IMR-90 (cell line): ENCODE results near the gene ABCC9. TPM values are rescaled to one million over a fixed set of nuclear protein-coding genes. Genes with fewer than 3 reads are reported as not detected.

Source experiments
- ATAC-seq: fragments of 200-7000 bp; cut with Tn5 transposase; 2 replicates; pipeline ENCODE4 v1.9.1; 2020; ENCODE audit warnings: low read depth, mild to moderate bottlenecking, moderate library complexity
- BruUV-seq: library from RNA; stranded (reverse); fragments of 400-500 nt; replicated peaks from 2 replicates; lab custom pipeline; 2021; lab: Mats Ljungman, UMichigan
- CTCF ChIA-PET: fragments of 300-600 bp; formaldehyde crosslinking; extraction: SDS; loops from one replicate; lab custom pipeline; 2021; ENCODE audit warnings: antibody characterized with exemption; lab: Yijun Ruan, JAX
- POLR2A ChIA-PET: fragments of 300-600 bp; sonication (Branson Sonifier 250); formaldehyde crosslinking; loops from one replicate; lab custom pipeline; 2022; ENCODE audit warnings: antibody characterized with exemption; ENCODE audit not compliant: unreplicated experiment; lab: Charles Lee
- DNase-seq: peaks from one replicate; pipeline ENCODE4 v3.0.0; 2013
- H2AFZ ChIP-seq: replicated peaks from 2 replicates; pipeline ENCODE3; 2013; ENCODE audit warnings: low read length, mild to moderate bottlenecking; ENCODE audit not compliant: poor library complexity
- H2AK5ac ChIP-seq: 2 replicates; pipeline ENCODE4 v1.6.1; 2013; ENCODE audit warnings: low read depth, low read length, inconsistent platforms
- H2AK9ac ChIP-seq: replicated peaks from 2 replicates; pipeline ENCODE3; 2013; ENCODE audit warnings: mild to moderate bottlenecking, low read depth, low read length, moderate library complexity; ENCODE audit not compliant: poor library complexity
- H2BK120ac ChIP-seq: 2 replicates; pipeline ENCODE4 v1.6.1; 2013; ENCODE audit warnings: low read depth, low read length, inconsistent platforms
- H2BK15ac ChIP-seq: 3 replicates; pipeline ENCODE4 v1.6.1; 2013; ENCODE audit warnings: low read depth, low read length, inconsistent platforms
- H2BK20ac ChIP-seq: 2 replicates; pipeline ENCODE4 v1.6.1; 2013; ENCODE audit warnings: low read depth, mild to moderate bottlenecking, inconsistent platforms, low read length, moderate library complexity
- H2BK5ac ChIP-seq: 2 replicates; pipeline ENCODE4 v1.6.1; 2013; ENCODE audit warnings: mild to moderate bottlenecking, low read depth, low read length, inconsistent platforms; ENCODE audit not compliant: poor library complexity, severe bottlenecking
- H3K14ac ChIP-seq: replicated peaks from 2 replicates; pipeline ENCODE4 v1.6.1; 2013; ENCODE audit warnings: low read depth, low read length, inconsistent platforms
- H3K18ac ChIP-seq: 2 replicates; pipeline ENCODE4 v1.6.1; 2013; ENCODE audit warnings: low read depth, low read length, control low read depth
- H3K23ac ChIP-seq: 2 replicates; pipeline ENCODE4 v1.6.1; 2013; ENCODE audit warnings: low read depth, low read length, inconsistent platforms
- H3K27ac ChIP-seq: 2 replicates; pipeline ENCODE4 v1.5.1; 2013; ENCODE audit warnings: mild to moderate bottlenecking, control low read depth, low read length; ENCODE audit not compliant: insufficient read depth
- H3K27me3 ChIP-seq: 2 replicates; pipeline ENCODE4 v1.6.1; 2013; ENCODE audit warnings: low read length; ENCODE audit not compliant: control insufficient read depth, insufficient read depth
- H3K36me3 ChIP-seq: 2 replicates; pipeline ENCODE4 v1.6.1; 2013; ENCODE audit warnings: low read length, mixed read lengths; ENCODE audit not compliant: control insufficient read depth, insufficient read depth
- H3K4ac ChIP-seq: 2 replicates; pipeline ENCODE4 v1.6.1; 2013; ENCODE audit warnings: low read depth, low read length, inconsistent platforms
- H3K4me1 ChIP-seq: 2 replicates; pipeline ENCODE4 v1.6.1; 2013; ENCODE audit warnings: low read length, mixed read lengths; ENCODE audit not compliant: control insufficient read depth, insufficient read depth
- H3K4me2 ChIP-seq: 2 replicates; pipeline ENCODE4 v1.6.1; 2013; ENCODE audit warnings: low read depth, mild to moderate bottlenecking, control low read depth, low read length, moderate library complexity
- H3K4me3 ChIP-seq: 2 replicates; pipeline ENCODE4 v1.5.1; 2013; ENCODE audit warnings: low read depth, mild to moderate bottlenecking, control low read depth, low read length, moderate library complexity; ENCODE audit not compliant: insufficient read depth
- H3K56ac ChIP-seq: 2 replicates; pipeline ENCODE4 v1.6.1; 2013; ENCODE audit warnings: low read length, inconsistent platforms; ENCODE audit not compliant: insufficient read depth; ENCODE audit errors: extremely low read depth
- H3K79me1 ChIP-seq, 2 experiments: 2 replicates each; pipeline ENCODE4 v1.6.1; 2013; ENCODE audit warnings: low read length in 2 of 2, inconsistent platforms in 1 of 2, low read depth in 1 of 2
- H3K9ac ChIP-seq: 2 replicates; pipeline ENCODE4 v1.6.1; 2013; ENCODE audit warnings: low read depth, low read length, control low read depth
- H3K9me1 ChIP-seq: 2 replicates; pipeline ENCODE4 v1.6.1; 2013; ENCODE audit warnings: low read length, inconsistent platforms; ENCODE audit not compliant: insufficient read depth
- H3K9me3 ChIP-seq: 2 replicates; pipeline ENCODE4 v1.6.1; 2013; ENCODE audit warnings: low read length; ENCODE audit not compliant: control insufficient read depth, insufficient read depth
- H4K20me1 ChIP-seq: 2 replicates; pipeline ENCODE4 v1.6.1; 2013; ENCODE audit warnings: low read length, inconsistent platforms; ENCODE audit not compliant: insufficient read depth
- H4K5ac ChIP-seq: 2 replicates; pipeline ENCODE4 v1.6.1; 2013; ENCODE audit warnings: mild to moderate bottlenecking, low read depth, low read length, control low read depth
- H4K8ac ChIP-seq, 2 experiments: 2 replicates each; pipeline ENCODE4 v1.6.1; 2013; ENCODE audit warnings: low read depth in 2 of 2, low read length in 2 of 2, control low read depth in 1 of 2, inconsistent platforms in 1 of 2
- H4K91ac ChIP-seq: 2 replicates; pipeline ENCODE4 v1.6.1; 2013; ENCODE audit warnings: low read depth, low read length, inconsistent platforms; ENCODE audit not compliant: insufficient read depth
- BHLHE40 ChIP-seq: fragments of 150-350 bp; IDR thresholded peaks from 2 replicates; pipeline ENCODE4 v1.6.1; 2016; ENCODE audit warnings: mild to moderate bottlenecking, low read depth, low read length
- CEBPB ChIP-seq: IDR thresholded peaks from 2 replicates; pipeline ENCODE4 v1.6.1; 2012; ENCODE audit warnings: low read depth, low read length, improper control_type of control experiment
- CHD1 ChIP-seq: IDR thresholded peaks from 2 replicates; pipeline ENCODE4 v1.6.1; 2012; ENCODE audit warnings: low read depth, low read length, improper control_type of control experiment
- CTCF ChIP-seq: conservative IDR thresholded peaks from 2 replicates; pipeline ENCODE4 v1.5.1; 2012; ENCODE audit warnings: mild to moderate bottlenecking, low read depth, low read length, improper control_type of control experiment
- ELK1 ChIP-seq: fragments of 150-350 bp; IDR thresholded peaks from 2 replicates; pipeline ENCODE4 v1.6.1; 2016; ENCODE audit warnings: low read depth, mild to moderate bottlenecking, low read length, moderate library complexity, borderline replicate concordance
- FOS ChIP-seq: fragments of 150-350 bp; IDR thresholded peaks from 2 replicates; pipeline ENCODE4 v1.6.1; 2016; ENCODE audit warnings: low read depth, low read length
- MAFK ChIP-seq: IDR thresholded peaks from 2 replicates; pipeline ENCODE4 v1.6.1; 2012; ENCODE audit warnings: low read depth, low read length, improper control_type of control experiment
- MXI1 ChIP-seq: IDR thresholded peaks from 2 replicates; pipeline ENCODE4 v1.6.1; 2012; ENCODE audit warnings: low read depth, mild to moderate bottlenecking, low read length, moderate library complexity, borderline replicate concordance
- POLR2A ChIP-seq: IDR thresholded peaks from 2 replicates; pipeline ENCODE4 v1.6.1; 2012; ENCODE audit warnings: mild to moderate bottlenecking, low read depth, low read length
- RCOR1 ChIP-seq: IDR thresholded peaks from 2 replicates; pipeline ENCODE4 v1.6.1; 2012; ENCODE audit warnings: mild to moderate bottlenecking, low read length, improper control_type of control experiment; ENCODE audit not compliant: insufficient replicate concordance
- SMC3 ChIP-seq: fragments of 150-350 bp; IDR thresholded peaks from 2 replicates; pipeline ENCODE4 v1.6.1; 2016; ENCODE audit warnings: low read depth, mild to moderate bottlenecking, antibody characterized with exemption, low read length, moderate library complexity
- USF2 ChIP-seq: fragments of 150-350 bp; IDR thresholded peaks from 2 replicates; pipeline ENCODE4 v1.6.1; 2017; ENCODE audit warnings: mild to moderate bottlenecking, antibody characterized with exemption, low read length, low read depth
- WGBS, 2 experiments: methylation state at CpG; one replicate each; pipeline versions ENCODE4 v1.1.5 to v1.1.7; 2013; ENCODE audit warnings: missing lambda C conversion rate in 2 of 2; ENCODE audit not compliant: insufficient read length in 1 of 2; ENCODE audit errors: extremely low coverage in 2 of 2; 5-methylcytosine and 5-hydroxymethylcytosine counted together
- dilution Hi-C: fragments of 300-500 bp; cut with HindIII; formaldehyde crosslinking; loops from one replicate; pipeline ENCODE4 v1.14.3; 2018; ENCODE audit warnings: low sequenced_read_pairs; ENCODE audit not compliant: unreplicated experiment
- in situ Hi-C: fragments of 300-500 bp; cut with MboI; formaldehyde crosslinking; loops from 3 replicates; pipeline ENCODE4 v1.14.3; 2019; ENCODE audit warnings: low sequenced_read_pairs, inconsistent platforms, mixed read lengths
- intact Hi-C: fragments of 100-400 bp; cut with micrococcal nuclease; formaldehyde crosslinking; loops from 2 replicates; pipeline ENCODE4 v1.10.0; 2022
- polyA plus RNA-seq, 3 experiments: library from polyadenylated mRNA; depleted of rRNA; stranded (reverse); fragments of >200 nt; gene quantifications; 2 replicates each; pipeline ENCODE4 v1.2.3, GENCODE V29; 2012; ENCODE audit warnings: low replicate concordance in 1 of 3
- total RNA-seq: library from RNA; depleted of rRNA; stranded (reverse); fragments of >200 nt; gene quantifications from 2 replicates; pipeline ENCODE4 v1.2.3, GENCODE V29; 2012

Gene ABCC9
- total and polyA plus RNA-seq, 2 of the 4 experiments (the other 2 are of a cell fraction), result 1.2 to 6.6 TPM

- no peak for ATAC-seq
- no peaks in the 10 kb centered on the region for H3K9me3 ChIP-seq
- CTCF ChIA-PET, result interaction anchor here (0.5 kb wide), 1 partner anchor 79 kb away, joined by 10 read pairs; no protein-coding TSS in a partner anchor
Observed at GRCh38 chr12:21801522-21802288, 139.5 kb downstream of the ABCC9 start.

More at GRCh38 chr12:21801522-21802288, 139.5 kb downstream of the ABCC9 start:
- BruUV-seq, result no TSS peak
- H4K91ac ChIP-seq, result no peak overlapping the region
- POLR2A ChIA-PET, result no interaction called here
- no peak overlapping the region for H3K14ac ChIP-seq
- no peak overlapping the region for H2BK20ac ChIP-seq
- H2BK5ac ChIP-seq, result no peak overlapping the region
- no peak overlapping the region for H3K9ac ChIP-seq
- no peaks in the 10 kb centered on the region for H3K9me1 ChIP-seq
- H4K20me1 ChIP-seq, result no peaks in the 10 kb centered on the region
- no peak overlapping the region for H2AK5ac ChIP-seq
- H3K4ac ChIP-seq, result no peak overlapping the region
- DNase-seq, result no peak
- no peak overlapping the region for H4K5ac ChIP-seq
- TF ChIP-seq RCOR1 (no peak), CHD1 (no peak), FOS (no peak), USF2 (no peak), POLR2A (no peak), CTCF (no peak), ELK1 (no peak), MXI1 (no peak), SMC3 (no peak), CEBPB (no peak), MAFK (no peak), BHLHE40 (no peak)
- H3K4me3 ChIP-seq, result no peak overlapping the region
- no peak overlapping the region for H4K8ac ChIP-seq
- no peaks in the 10 kb centered on the region for H3K27me3 ChIP-seq
- H3K56ac ChIP-seq, result no peak overlapping the region
- no peak overlapping the region for H3K18ac ChIP-seq
- intact Hi-C loops, result no loop called here
- H2BK15ac ChIP-seq, result no peak overlapping the region
- no peak overlapping the region for H3K4me2 ChIP-seq
- H3K4me1 ChIP-seq, result no peaks in the 10 kb centered on the region
- no peak overlapping the region for H3K27ac ChIP-seq
- no peak overlapping the region for H2AK9ac ChIP-seq
- in situ Hi-C loops, result no loop called here
- no peak overlapping the region for H2AFZ ChIP-seq
- dilution Hi-C loops, result no loop called here
- H3K23ac ChIP-seq, result no peak overlapping the region
- H2BK120ac ChIP-seq, result no peak overlapping the region
- H3K79me1 ChIP-seq, result no peaks in the 10 kb centered on the region
- H3K36me3 ChIP-seq, result no peaks in the 10 kb centered on the region
- WGBS, 2 experiments, result 90% methylated on average over 2 of the region's 4 CpGs; no CpG with 5 or more reads in 1 of the 2 experiments
